H9 (cell line): ENCODE results near the gene RAB17. TPM values are rescaled to one million over a fixed set of nuclear protein-coding genes. Genes with fewer than 3 reads are reported as not detected.

Experiments
- DNase-seq: peaks from one replicate; pipeline ENCODE4 v3.0.0-alpha.2; 2017
- H2AFZ ChIP-seq: one replicate; pipeline ENCODE4 v1.6.1; 2013; ENCODE audit warnings: mild to moderate bottlenecking, low read length, control low read depth, moderate library complexity
- H2AK5ac ChIP-seq: 2 replicates; pipeline ENCODE4 v1.6.1; 2013; ENCODE audit warnings: low read length, control low read depth, mixed read lengths; ENCODE audit not compliant: insufficient read length
- H2BK120ac ChIP-seq: one replicate; pipeline ENCODE4 v1.6.1; 2013; ENCODE audit warnings: low read depth, mild to moderate bottlenecking, low read length, control low read depth, inconsistent platforms; ENCODE audit not compliant: poor library complexity, severe bottlenecking
- H2BK12ac ChIP-seq: 2 replicates; pipeline ENCODE4 v1.6.1; 2013; ENCODE audit warnings: low read length, control low read depth, mixed read lengths, low read depth; ENCODE audit not compliant: insufficient read length
- H2BK15ac ChIP-seq: 2 replicates; pipeline ENCODE4 v1.6.1; 2013; ENCODE audit warnings: low read depth, low read length, control low read depth
- H2BK20ac ChIP-seq: one replicate; pipeline ENCODE4 v1.6.1; 2013; ENCODE audit warnings: low read depth, mild to moderate bottlenecking, low read length, control low read depth, inconsistent platforms; ENCODE audit not compliant: poor library complexity, severe bottlenecking
- H2BK5ac ChIP-seq: 2 replicates; pipeline ENCODE4 v1.6.1; 2013; ENCODE audit warnings: low read length, control low read depth, mixed read lengths; ENCODE audit not compliant: insufficient read length
- H3K14ac ChIP-seq: 2 replicates; pipeline ENCODE4 v1.6.1; 2013; ENCODE audit warnings: low read length, control low read depth; ENCODE audit not compliant: insufficient read depth
- H3K18ac ChIP-seq: 2 replicates; pipeline ENCODE4 v1.6.1; 2013; ENCODE audit warnings: low read depth, mild to moderate bottlenecking, mixed read lengths, low read length, control low read depth; ENCODE audit not compliant: insufficient read length
- H3K23ac ChIP-seq: 2 replicates; pipeline ENCODE4 v1.6.1; 2013; ENCODE audit warnings: low read length, control low read depth, mixed read lengths, low read depth; ENCODE audit not compliant: insufficient read length
- H3K23me2 ChIP-seq: 2 replicates; pipeline ENCODE4 v1.6.1; 2013; ENCODE audit warnings: low read depth, mild to moderate bottlenecking, mixed read lengths, low read length, control low read depth; ENCODE audit not compliant: insufficient read length, poor library complexity, severe bottlenecking
- H3K27ac ChIP-seq: 2 replicates; pipeline ENCODE4 v1.5.1; 2013; ENCODE audit warnings: low read length, control low read depth, mixed read lengths, low read depth; ENCODE audit not compliant: insufficient read length
- H3K27me3 ChIP-seq: 2 replicates; pipeline ENCODE4 v1.6.1; 2013; ENCODE audit warnings: low read length, control low read depth, inconsistent platforms; ENCODE audit not compliant: insufficient read depth
- H3K4ac ChIP-seq: 2 replicates; pipeline ENCODE4 v1.6.1; 2013; ENCODE audit warnings: low read depth, mild to moderate bottlenecking, control low read depth, inconsistent platforms, low read length, moderate library complexity
- H3K4me1 ChIP-seq: 2 replicates; pipeline ENCODE4 v1.6.1; 2013; ENCODE audit warnings: low read length, control low read depth, inconsistent platforms; ENCODE audit not compliant: insufficient read depth
- H3K4me2 ChIP-seq: 2 replicates; pipeline ENCODE4 v1.6.1; 2013; ENCODE audit warnings: low read length, control low read depth, mixed read lengths; ENCODE audit not compliant: insufficient read length, insufficient read depth
- H3K56ac ChIP-seq: 2 replicates; pipeline ENCODE4 v1.6.1; 2013; ENCODE audit warnings: low read depth, mild to moderate bottlenecking, mixed read lengths, low read length, control low read depth; ENCODE audit not compliant: insufficient read length
- H3K79me1 ChIP-seq: 2 replicates; pipeline ENCODE4 v1.6.1; 2013; ENCODE audit warnings: low read depth, mild to moderate bottlenecking, moderate library complexity, low read length, control low read depth, inconsistent platforms; ENCODE audit not compliant: insufficient read depth, poor library complexity, severe bottlenecking
- H3K79me2 ChIP-seq: 2 replicates; pipeline ENCODE4 v1.6.1; 2013; ENCODE audit warnings: low read length, control low read depth, inconsistent platforms; ENCODE audit not compliant: insufficient read depth
- H3K9ac ChIP-seq: 2 replicates; pipeline ENCODE4 v1.6.1; 2013; ENCODE audit warnings: low read length, control low read depth, mixed read lengths; ENCODE audit not compliant: insufficient read length; ENCODE audit errors: extremely low read depth
- H3K9me3 ChIP-seq: one replicate; pipeline ENCODE4 v1.6.1; 2013; ENCODE audit warnings: low read depth, low read length, inconsistent platforms; ENCODE audit not compliant: control insufficient read depth
- H3T11ph ChIP-seq: one replicate; pipeline ENCODE4 v1.6.1; 2013; ENCODE audit warnings: mild to moderate bottlenecking, low read length, control low read depth, inconsistent platforms
- H4K20me1 ChIP-seq: one replicate; pipeline ENCODE4 v1.6.1; 2013; ENCODE audit not compliant: control insufficient read depth, insufficient read length, insufficient read depth
- H4K5ac ChIP-seq: 2 replicates; pipeline ENCODE4 v1.6.1; 2013; ENCODE audit warnings: low read depth, mild to moderate bottlenecking, mixed read lengths, low read length, control low read depth; ENCODE audit not compliant: insufficient read length
- H4K8ac ChIP-seq: replicated peaks from 2 replicates; pipeline ENCODE4 v1.6.1; 2013; ENCODE audit warnings: low read length, control low read depth, mixed read lengths, low read depth; ENCODE audit not compliant: insufficient read length
- H4K91ac ChIP-seq: 2 replicates; pipeline ENCODE4 v1.6.1; 2013; ENCODE audit warnings: low read depth, mild to moderate bottlenecking, moderate library complexity, mixed read lengths, low read length, control low read depth; ENCODE audit not compliant: insufficient read length
- H3K27ac Mint-ChIP-seq, 3 experiments: 2 replicates in 2 of 3; 3 replicates in 1 of 3; pipeline ENCODE4 v1.8.0; 2020 to 2021; ENCODE audit warnings: mixed read lengths in 3 of 3, mild to moderate bottlenecking in 1 of 3, moderate library complexity in 1 of 3
- H3K27me3 Mint-ChIP-seq: 2 replicates; pipeline ENCODE4 v1.8.0; 2021; ENCODE audit warnings: low read depth, mild to moderate bottlenecking, moderate library complexity, mixed read lengths
- H3K36me3 Mint-ChIP-seq, 3 experiments: 2 replicates in 2 of 3; 3 replicates in 1 of 3; pipeline ENCODE4 v1.8.0; 2020 to 2021; ENCODE audit warnings: low read depth in 3 of 3, mixed read lengths in 3 of 3; ENCODE audit not compliant: insufficient read depth in 1 of 3
- H3K4me1 Mint-ChIP-seq, 2 experiments: 2 replicates each; pipeline ENCODE4 v1.8.0; 2020; ENCODE audit warnings: mixed read lengths in 2 of 2
- H3K4me3 Mint-ChIP-seq, 2 experiments: 2 replicates in 1 of 2; 3 replicates in 1 of 2; pipeline ENCODE4 v1.8.0; 2020 to 2021; ENCODE audit warnings: mild to moderate bottlenecking in 2 of 2, mixed read lengths in 2 of 2, moderate library complexity in 1 of 2
- H3K9me3 Mint-ChIP-seq, 2 experiments: 2 replicates in 1 of 2; 3 replicates in 1 of 2; pipeline ENCODE4 v1.8.0; 2020; ENCODE audit warnings: mild to moderate bottlenecking in 2 of 2, mixed read lengths in 2 of 2, moderate library complexity in 1 of 2
- CTCF ChIP-seq: fragments of 200-600 bp; sonication (generic); conservative IDR thresholded peaks from 3 replicates; pipeline ENCODE4 v1.8.0; 2021; ENCODE audit warnings: antibody characterized with exemption, mild to moderate bottlenecking
- WGBS: extraction: QIAGEN DNeasy Blood & Tissue Kit; methylation state at CpG from one replicate; pipeline ENCODE4 v1.1.7; 2013; ENCODE audit warnings: missing lambda C conversion rate, low lambda C conversion rate, mixed read lengths; ENCODE audit not compliant: insufficient read length; ENCODE audit errors: extremely low coverage; 5-methylcytosine and 5-hydroxymethylcytosine counted together
- total RNA-seq: library from RNA; stranded (reverse); gene quantifications from 2 replicates; pipeline ENCODE4 v1.2.1, GENCODE V29; 2021

RAB17 gene
- total RNA-seq, 1 experiment from 2014 or later = 31.9 TPM

GRCh38 chr2:237603718-237604362, 13.3 kb upstream of the RAB17 start:
- Histone ChIP-seq H2AFZ (no peak overlapping the region), H3K4me1 (peaks cover 5% of the 10 kb centered on the region; the same call in 1 of the 2 replicates), H2BK20ac (no peak overlapping the region), H2BK5ac (no peak overlapping the region), H3K79me1 (no peaks in the 10 kb centered on the region), H3K4me2 (no peak overlapping the region), H4K20me1 (no peaks in the 10 kb centered on the region), H4K8ac (no peak overlapping the region), H3K27ac (no peak overlapping the region), H3K23ac (no peak overlapping the region), H2BK120ac (no peak overlapping the region), H2BK15ac (no peak overlapping the region), H3T11ph (no peak overlapping the region), H3K4ac (no peak overlapping the region), H3K14ac (peak overlapping the region; percentile 2; the same call in 1 of the 2 replicates), H3K79me2 (no peaks in the 10 kb centered on the region), H2AK5ac (no peak overlapping the region), H3K27me3 (no peaks in the 10 kb centered on the region), H3K9ac (no peak overlapping the region), H3K23me2 (no peaks in the 10 kb centered on the region), H3K18ac (peak overlapping the region; percentile 20), H4K91ac (no peak overlapping the region), H3K56ac (peak overlapping the region; percentile 34), H4K5ac (no peak overlapping the region), H2BK12ac (no peak overlapping the region), H3K9me3 (peaks cover 3% of the 10 kb centered on the region)
- H3K36me3 Mint-ChIP-seq = peaks cover 24 to 33% (median 24%) of the 10 kb centered on the region in 3 experiments
- H3K4me1 Mint-ChIP-seq = peaks cover 55 to 56% of the 10 kb centered on the region in 2 experiments
- peaks cover 13% of the 10 kb centered on the region for H3K27me3 Mint-ChIP-seq
- H3K9me3 Mint-ChIP-seq = peaks cover 35 to 37% of the 10 kb centered on the region in 2 experiments
- whole genome bisulfite sequencing = no CpG with 5 or more reads among the region's 15 CpGs
- no peak for DNase-seq
- H3K27ac Mint-ChIP-seq = peak overlapping the region; percentile 11 to 75 (median 25); a peak in 4 of 7 replicates
- H3K4me3 Mint-ChIP-seq = no peak overlapping the region; a peak in 1 of 5 replicates
- no peak for TF ChIP-seq CTCF
